Fibroblast of lung (primary cell): Measurements from ENCODE around the gene ATOH8. TPM values are rescaled to one million over a fixed set of nuclear protein-coding genes. Genes with fewer than 3 reads are reported as not detected.

ENCODE experiments used
- DNase-seq, 2 donors: peaks; one replicate each; pipeline versions ENCODE4 v3.0.0 to v3.0.0-alpha.2; 2010; ENCODE audit warnings: low read depth in 2 of 2
- H2AFZ ChIP-seq: 2 replicates; pipeline ENCODE4 v1.5.1; 2012; ENCODE audit warnings: low read length, control low read depth, inconsistent platforms
- H3K27ac ChIP-seq: 2 replicates; pipeline ENCODE4 v1.5.1; 2011; ENCODE audit warnings: low read length, control low read depth; ENCODE audit not compliant: insufficient read depth
- H3K27me3 ChIP-seq: 2 replicates; pipeline ENCODE4 v1.5.1; 2011; ENCODE audit warnings: mild to moderate bottlenecking, low read length; ENCODE audit not compliant: control insufficient read depth, insufficient read depth
- H3K36me3 ChIP-seq: 2 replicates; pipeline ENCODE4 v1.5.1; 2011; ENCODE audit warnings: low read length; ENCODE audit not compliant: control insufficient read depth, insufficient read depth
- H3K4me1 ChIP-seq: 2 replicates; pipeline ENCODE4 v1.5.1; 2011; ENCODE audit warnings: low read length; ENCODE audit not compliant: control insufficient read depth, insufficient read depth; ENCODE audit errors: extremely low read depth
- H3K4me2 ChIP-seq: 2 replicates; pipeline ENCODE4 v1.5.1; 2011; ENCODE audit warnings: low read length, control low read depth; ENCODE audit not compliant: insufficient read depth; ENCODE audit errors: extremely low read depth
- H3K4me3 ChIP-seq, 4 experiments: fragments of 200-600 bp in 1 of 4; sonication (generic) in 1 of 4; replicated peaks in 1 of 4; 2 replicates each; pipeline ENCODE4 v1.5.1; 2011 to 2016; ENCODE audit warnings: low read length in 4 of 4, low read depth in 3 of 4, mild to moderate bottlenecking in 3 of 4, control low read depth in 2 of 4, inconsistent platforms in 1 of 4, mixed read lengths in 1 of 4; ENCODE audit not compliant: insufficient read depth in 1 of 4; ENCODE audit errors: control extremely low read depth in 1 of 4
- H3K79me2 ChIP-seq: 2 replicates; pipeline ENCODE4 v1.5.1; 2012; ENCODE audit warnings: mild to moderate bottlenecking, low read length, inconsistent platforms; ENCODE audit not compliant: control insufficient read depth, insufficient read depth
- H3K9ac ChIP-seq: 2 replicates; pipeline ENCODE4 v1.5.1; 2011; ENCODE audit warnings: mild to moderate bottlenecking, low read length, control low read depth; ENCODE audit not compliant: insufficient read depth
- H3K9me3 ChIP-seq: 2 replicates; pipeline ENCODE4 v1.5.1; 2012; ENCODE audit warnings: low read depth, low read length; ENCODE audit not compliant: control insufficient read depth, insufficient read depth
- H4K20me1 ChIP-seq: 2 replicates; pipeline ENCODE4 v1.5.1; 2011; ENCODE audit warnings: low read length; ENCODE audit not compliant: control insufficient read depth, insufficient read depth; ENCODE audit errors: extremely low read depth
- EZH2 ChIP-seq: IDR thresholded peaks from 2 replicates; pipeline ENCODE4 v1.5.1; 2012; ENCODE audit warnings: low read length, control low read depth, mild to moderate bottlenecking; ENCODE audit errors: missing control alignments
- polyA plus RNA-seq, 2 donors: library from polyadenylated mRNA; depleted of rRNA in 1 of 2; stranded (reverse) in 1 of 2; unstranded in 1 of 2; fragments of >200 nt; gene quantifications; 2 replicates each; pipeline ENCODE4 v1.2.1, GENCODE V29; 2011 to 2012; ENCODE audit warnings: missing spikeins in 1 of 2
- total RNA-seq: library from RNA; depleted of rRNA; stranded (reverse); fragments of >200 nt; gene quantifications from 2 replicates; pipeline ENCODE4 v1.2.1, GENCODE V29; 2014
- TF ChIP-seq, protein P1 (sequence below), 2 donors: IDR thresholded peaks in 1 of 2; conservative IDR thresholded peaks in 1 of 2; 1 replicate in 1 of 2; 2 replicates in 1 of 2; pipeline ENCODE4 v1.5.1; 2011 to 2012; ENCODE audit warnings: low read length in 2 of 2, control low read depth in 1 of 2, inconsistent platforms in 1 of 2, low read depth in 1 of 2, mild to moderate bottlenecking in 1 of 2

Gene ATOH8
- total and polyA plus RNA-seq, 2 donors (not counting 1 experiment from before 2014, with no cell fraction given) = 5.6 to 19.2 TPM

- Histone ChIP-seq H3K9ac (peak overlapping the region; percentile 94), H4K20me1 (no peaks in the 10 kb centered on the region), H3K9me3 (no peaks in the 10 kb centered on the region), H3K4me3 (peak overlapping the region; percentile 19 to 96 (median 94)), H3K36me3 (no peaks in the 10 kb centered on the region), H3K79me2 (peaks cover 31% of the 10 kb centered on the region), H3K27ac (peak overlapping the region; percentile 55), H3K27me3 (no peaks in the 10 kb centered on the region), H3K4me2 (peak overlapping the region; percentile 78), H2AFZ (no peak overlapping the region), H3K4me1 (peaks cover 20% of the 10 kb centered on the region)
- TF ChIP-seq, protein P1, sequence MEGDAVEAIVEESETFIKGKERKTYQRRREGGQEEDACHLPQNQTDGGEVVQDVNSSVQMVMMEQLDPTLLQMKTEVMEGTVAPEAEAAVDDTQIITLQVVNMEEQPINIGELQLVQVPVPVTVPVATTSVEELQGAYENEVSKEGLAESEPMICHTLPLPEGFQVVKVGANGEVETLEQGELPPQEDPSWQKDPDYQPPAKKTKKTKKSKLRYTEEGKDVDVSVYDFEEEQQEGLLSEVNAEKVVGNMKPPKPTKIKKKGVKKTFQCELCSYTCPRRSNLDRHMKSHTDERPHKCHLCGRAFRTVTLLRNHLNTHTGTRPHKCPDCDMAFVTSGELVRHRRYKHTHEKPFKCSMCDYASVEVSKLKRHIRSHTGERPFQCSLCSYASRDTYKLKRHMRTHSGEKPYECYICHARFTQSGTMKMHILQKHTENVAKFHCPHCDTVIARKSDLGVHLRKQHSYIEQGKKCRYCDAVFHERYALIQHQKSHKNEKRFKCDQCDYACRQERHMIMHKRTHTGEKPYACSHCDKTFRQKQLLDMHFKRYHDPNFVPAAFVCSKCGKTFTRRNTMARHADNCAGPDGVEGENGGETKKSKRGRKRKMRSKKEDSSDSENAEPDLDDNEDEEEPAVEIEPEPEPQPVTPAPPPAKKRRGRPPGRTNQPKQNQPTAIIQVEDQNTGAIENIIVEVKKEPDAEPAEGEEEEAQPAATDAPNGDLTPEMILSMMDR (conservative IDR thresholded peaks at IDR 0.05 in 1 of 2, IDR thresholded peaks at IDR 0.05 in 1 of 2; ENCODE audit: low read depth in 1 of 2, low read length in 2 of 2) = no peak
- TF ChIP-seq EZH2 = no peak
- DNase-seq = no peak
These were observed 711 bp upstream of the ATOH8 start for GRCh38 chr2:85753035-85753524.

DNA sequence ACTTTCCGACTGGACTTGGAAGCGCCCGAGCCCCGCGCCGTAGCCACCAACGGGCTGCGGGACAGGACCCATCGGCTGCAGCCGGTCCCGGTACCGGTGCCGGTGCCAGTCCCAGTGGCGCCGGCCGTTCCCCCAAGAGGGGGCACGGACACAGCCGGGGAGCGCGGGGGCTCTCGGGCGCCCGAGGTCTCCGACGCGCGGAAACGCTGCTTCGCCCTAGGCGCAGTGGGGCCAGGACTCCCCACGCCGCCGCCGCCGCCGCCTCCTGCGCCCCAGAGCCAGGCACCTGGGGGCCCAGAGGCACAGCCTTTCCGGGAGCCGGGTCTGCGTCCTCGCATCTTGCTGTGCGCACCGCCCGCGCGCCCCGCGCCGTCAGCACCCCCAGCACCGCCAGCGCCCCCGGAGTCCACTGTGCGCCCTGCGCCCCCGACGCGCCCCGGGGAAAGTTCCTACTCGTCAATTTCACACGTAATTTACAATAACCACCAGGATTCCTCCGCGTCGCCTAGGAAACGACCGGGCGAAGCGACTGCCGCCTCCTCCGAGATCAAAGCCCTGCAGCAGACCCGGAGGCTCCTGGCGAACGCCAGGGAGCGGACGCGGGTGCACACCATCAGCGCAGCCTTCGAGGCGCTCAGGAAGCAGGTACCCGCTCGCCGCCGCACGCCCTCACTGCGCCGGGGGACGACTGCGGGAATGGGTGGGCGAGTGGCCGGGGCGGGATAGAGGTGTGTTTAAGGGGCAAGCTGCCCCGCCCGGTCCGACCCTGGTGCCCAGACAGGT lies 713 bp downstream of the ATOH8 start:
- H2AFZ ChIP-seq = no peak overlapping the region
- H3K9me3 ChIP-seq = no peaks in the 10 kb centered on the region
- H3K4me1 ChIP-seq = peaks cover 15% of the 10 kb centered on the region
- peak overlapping the region; percentile 83 to 96 (median 94) for H3K4me3 ChIP-seq
- H4K20me1 ChIP-seq = no peaks in the 10 kb centered on the region
- H3K27ac ChIP-seq = peak overlapping the region; percentile 85
- peaks cover 45% of the 10 kb centered on the region for H3K79me2 ChIP-seq
- H3K4me2 ChIP-seq = peak overlapping the region; percentile 89
- peak; percentile 54 to 63 for DNase-seq
- TF ChIP-seq, protein P1 (conservative IDR thresholded peaks at IDR 0.05 in 1 of 2, IDR thresholded peaks at IDR 0.05 in 1 of 2; ENCODE audit: low read depth in 1 of 2, low read length in 2 of 2) = no peak
- no peak for TF ChIP-seq EZH2
- H3K27me3 ChIP-seq = no peaks in the 10 kb centered on the region
- H3K36me3 ChIP-seq = peaks cover 7% of the 10 kb centered on the region
- H3K9ac ChIP-seq = peak overlapping the region; percentile 94

- Histone ChIP-seq H3K36me3 (peaks cover 8% of the 10 kb centered on the region), H3K27me3 (no peaks in the 10 kb centered on the region), H3K4me1 (peaks cover 14% of the 10 kb centered on the region), H4K20me1 (no peaks in the 10 kb centered on the region), H3K27ac (peak overlapping the region; percentile 85), H3K4me3 (peak overlapping the region; percentile 83 to 96 (median 94)), H3K9me3 (no peaks in the 10 kb centered on the region), H3K4me2 (peak overlapping the region; percentile 89), H2AFZ (no peak overlapping the region), H3K9ac (peak overlapping the region; percentile 94), H3K79me2 (peaks cover 51% of the 10 kb centered on the region)
- peak in 1 of 2 donors; percentile 67 for DNase-seq
- TF ChIP-seq, protein P1 (conservative IDR thresholded peaks at IDR 0.05 in 1 of 2, IDR thresholded peaks at IDR 0.05 in 1 of 2; ENCODE audit: low read depth in 1 of 2, low read length in 2 of 2) = no peak
- TF ChIP-seq EZH2 = no peak
These were observed 1.6 kb downstream of the ATOH8 start for GRCh38 chr2:85755122-85756027.
